Spinal cord (tissue), 10 donors: ENCODE measurements around the gene MLF1. TPM values are rescaled to one million over a fixed set of nuclear protein-coding genes. Genes with fewer than 3 reads are reported as not detected.
A peak's percentile ranks its signal among the peaks of the same experiment; 100 is the strongest.

ENCODE experiments used
- DNase-seq, 6 donors: peaks; one replicate each; pipeline versions ENCODE4 v3.0.0 to v3.0.0-alpha.2; 2013 to 2015; ENCODE audit warnings: low spot score in 6 of 6, low read depth in 4 of 6
- H3K27ac ChIP-seq: one replicate; pipeline ENCODE4 v1.5.1; 2013; ENCODE audit warnings: low read depth, low read length, control low read depth
- H3K27me3 ChIP-seq: one replicate; pipeline ENCODE4 v1.6.1; 2013; ENCODE audit warnings: low read length; ENCODE audit not compliant: control insufficient read depth, insufficient read depth
- H3K36me3 ChIP-seq: one replicate; pipeline ENCODE4 v1.6.1; 2013; ENCODE audit warnings: low read length; ENCODE audit not compliant: control insufficient read depth, insufficient read depth
- H3K4me1 ChIP-seq: one replicate; pipeline ENCODE4 v1.6.1; 2013; ENCODE audit warnings: low read length; ENCODE audit not compliant: control insufficient read depth, insufficient read depth
- H3K4me3 ChIP-seq: one replicate; pipeline ENCODE4 v1.5.1; 2013; ENCODE audit warnings: low read depth, low read length, control low read depth
- H3K9me3 ChIP-seq: one replicate; pipeline ENCODE4 v1.6.1; 2013; ENCODE audit warnings: low read length; ENCODE audit not compliant: control insufficient read depth, insufficient read depth
- WGBS: methylation state at CpG from one replicate; pipeline ENCODE4 v1.1.5; 2013; ENCODE audit warnings: missing lambda C conversion rate; ENCODE audit not compliant: insufficient coverage; 5-methylcytosine and 5-hydroxymethylcytosine counted together
- polyA plus RNA-seq, 2 donors: library from polyadenylated mRNA; unstranded; fragments of 120-200 nt; gene quantifications; one replicate each; pipeline ENCODE4 v1.2.1, GENCODE V29; 2013; ENCODE audit not compliant: insufficient read length in 2 of 2
- total RNA-seq, 2 donors: library from RNA; depleted of rRNA in 1 of 2; stranded (reverse); fragments of 120-200 nt in 1 of 2; fragments of >200 nt in 1 of 2; gene quantifications; one replicate each; pipeline versions ENCODE4 v1.2.3 to v1.2.4, GENCODE V29; 2013 to 2014
- donor health status: healthy.

MLF1 gene
- total and polyA plus RNA-seq, 4 donors, result 42.8 to 62.9 (median 47.2) TPM

- Histone ChIP-seq H3K4me1 (peaks cover 16% of the 10 kb centered on the region), H3K27me3 (no peaks in the 10 kb centered on the region), H3K27ac (no peak overlapping the region), H3K36me3 (no peaks in the 10 kb centered on the region), H3K9me3 (no peaks in the 10 kb centered on the region), H3K4me3 (no peak overlapping the region)
- WGBS, result 94% methylated on average over 16 of the region's 16 CpGs
- DNase-seq, result peak in 1 of 6 donors; percentile 3
Measured at GRCh38 chr3:158571969-158572765, 1.2 kb downstream of the MLF1 start.

- H3K27ac ChIP-seq, result no peak overlapping the region
- H3K27me3 ChIP-seq, result no peaks in the 10 kb centered on the region
Measured at GRCh38 chr3:158572766-158573060, 1.7 kb downstream of the MLF1 start.

GRCh38 chr3:158573714-158574113, 2.7 kb downstream of the MLF1 start:
- peaks cover 16% of the 10 kb centered on the region for H3K4me1 ChIP-seq
- DNase-seq, result no peak
- 60% methylated on average over 1 of the region's 7 CpGs for WGBS
- H3K4me3 ChIP-seq, result no peak overlapping the region
- no peaks in the 10 kb centered on the region for H3K27me3 ChIP-seq
- H3K27ac ChIP-seq, result no peak overlapping the region
- no peaks in the 10 kb centered on the region for H3K9me3 ChIP-seq
- H3K36me3 ChIP-seq, result no peaks in the 10 kb centered on the region

More at GRCh38 chr3:158572766-158573060, 1.7 kb downstream of the MLF1 start:
- DNase-seq, result no peak
- no peaks in the 10 kb centered on the region for H3K9me3 ChIP-seq
- H3K4me1 ChIP-seq, result peaks cover 16% of the 10 kb centered on the region
- no peaks in the 10 kb centered on the region for H3K36me3 ChIP-seq
- whole genome bisulfite sequencing, result 96% methylated on average over 4 of the region's 8 CpGs
- no peak overlapping the region for H3K4me3 ChIP-seq

- WGBS, result no CpG with 5 or more reads among the region's 1 CpG
- Histone ChIP-seq H3K4me3 (no peak overlapping the region), H3K27ac (no peak overlapping the region), H3K36me3 (no peaks in the 10 kb centered on the region), H3K4me1 (peaks cover 16% of the 10 kb centered on the region), H3K27me3 (no peaks in the 10 kb centered on the region), H3K9me3 (no peaks in the 10 kb centered on the region)
- no peak for DNase-seq
Measured at GRCh38 chr3:158574646-158575045, 3.7 kb downstream of the MLF1 start.

- Histone ChIP-seq H3K27ac (no peak overlapping the region), H3K4me3 (no peak overlapping the region), H3K9me3 (no peaks in the 10 kb centered on the region), H3K4me1 (no peaks in the 10 kb centered on the region), H3K36me3 (no peaks in the 10 kb centered on the region), H3K27me3 (no peaks in the 10 kb centered on the region)
- no peak for DNase-seq
Measured at GRCh38 chr3:158590223-158590622, 19.2 kb downstream of the MLF1 start.

GRCh38 chr3:158600787-158601186, 29.8 kb downstream of the MLF1 start:
- no CpG with 5 or more reads among the region's 2 CpGs for WGBS
- peaks cover 2% of the 10 kb centered on the region for H3K36me3 ChIP-seq
- DNase-seq, result no peak

GRCh38 chr3:158602227-158602626, 31.2 kb downstream of the MLF1 start:
- H3K27me3 ChIP-seq, result no peaks in the 10 kb centered on the region
- DNase-seq, result no peak
- no peaks in the 10 kb centered on the region for H3K9me3 ChIP-seq
- no peaks in the 10 kb centered on the region for H3K4me1 ChIP-seq
- H3K4me3 ChIP-seq, result no peak overlapping the region
- H3K27ac ChIP-seq, result no peak overlapping the region
- H3K36me3 ChIP-seq, result peaks cover 2% of the 10 kb centered on the region

More at GRCh38 chr3:158600787-158601186, 29.8 kb downstream of the MLF1 start:
- no peaks in the 10 kb centered on the region for H3K4me1 ChIP-seq
- no peaks in the 10 kb centered on the region for H3K9me3 ChIP-seq
- no peak overlapping the region for H3K4me3 ChIP-seq
- H3K27me3 ChIP-seq, result no peaks in the 10 kb centered on the region
- no peak overlapping the region for H3K27ac ChIP-seq

GRCh38 chr3:158617982-158618875, 47.2 kb downstream of the MLF1 start:
- H3K27me3 ChIP-seq, result no peaks in the 10 kb centered on the region
- H3K4me3 ChIP-seq, result no peak overlapping the region
- no peak overlapping the region for H3K27ac ChIP-seq
- H3K4me1 ChIP-seq, result no peaks in the 10 kb centered on the region
- WGBS, result no CpG with 5 or more reads among the region's 1 CpG
- no peak for DNase-seq
- no peaks in the 10 kb centered on the region for H3K36me3 ChIP-seq
- H3K9me3 ChIP-seq, result no peaks in the 10 kb centered on the region

GRCh38 chr3:158625881-158626280, 54.9 kb downstream of the MLF1 start:
- no CpG with 5 or more reads among the region's 1 CpG for WGBS
- no peaks in the 10 kb centered on the region for H3K9me3 ChIP-seq

GRCh38 chr3:158631981-158632380, 61.0 kb downstream of the MLF1 start:
- H3K27me3 ChIP-seq, result no peaks in the 10 kb centered on the region
- no peaks in the 10 kb centered on the region for H3K36me3 ChIP-seq
- no peaks in the 10 kb centered on the region for H3K4me1 ChIP-seq
- no peak for DNase-seq
- H3K9me3 ChIP-seq, result no peaks in the 10 kb centered on the region
- no peak overlapping the region for H3K27ac ChIP-seq
- H3K4me3 ChIP-seq, result no peak overlapping the region

More at GRCh38 chr3:158625881-158626280, 54.9 kb downstream of the MLF1 start:
- H3K4me3 ChIP-seq, result no peak overlapping the region
- no peaks in the 10 kb centered on the region for H3K4me1 ChIP-seq
- no peak overlapping the region for H3K27ac ChIP-seq
- no peaks in the 10 kb centered on the region for H3K27me3 ChIP-seq
- no peak for DNase-seq
- no peaks in the 10 kb centered on the region for H3K36me3 ChIP-seq
